HL-60 (cell line): ENCODE data around the gene KCNC1.

ENCODE experiments used
- POLR2AphosphoS5 ChIP-seq: IDR thresholded peaks from 2 replicates; pipeline ENCODE4 v1.6.1; 2012; ENCODE audit warnings: low read depth
- TF ChIP-seq, protein P1 (sequence below): IDR thresholded peaks from one replicate; pipeline ENCODE4 v1.5.1; 2011; ENCODE audit warnings: low read length, control low read depth, inconsistent platforms; ENCODE audit not compliant: insufficient read depth
- TF ChIP-seq, protein P2 (sequence below): IDR thresholded peaks from 2 replicates; pipeline ENCODE4 v1.6.1; 2012; ENCODE audit warnings: low read depth; ENCODE audit not compliant: insufficient replicate concordance

- TF ChIP-seq, protein P1, sequence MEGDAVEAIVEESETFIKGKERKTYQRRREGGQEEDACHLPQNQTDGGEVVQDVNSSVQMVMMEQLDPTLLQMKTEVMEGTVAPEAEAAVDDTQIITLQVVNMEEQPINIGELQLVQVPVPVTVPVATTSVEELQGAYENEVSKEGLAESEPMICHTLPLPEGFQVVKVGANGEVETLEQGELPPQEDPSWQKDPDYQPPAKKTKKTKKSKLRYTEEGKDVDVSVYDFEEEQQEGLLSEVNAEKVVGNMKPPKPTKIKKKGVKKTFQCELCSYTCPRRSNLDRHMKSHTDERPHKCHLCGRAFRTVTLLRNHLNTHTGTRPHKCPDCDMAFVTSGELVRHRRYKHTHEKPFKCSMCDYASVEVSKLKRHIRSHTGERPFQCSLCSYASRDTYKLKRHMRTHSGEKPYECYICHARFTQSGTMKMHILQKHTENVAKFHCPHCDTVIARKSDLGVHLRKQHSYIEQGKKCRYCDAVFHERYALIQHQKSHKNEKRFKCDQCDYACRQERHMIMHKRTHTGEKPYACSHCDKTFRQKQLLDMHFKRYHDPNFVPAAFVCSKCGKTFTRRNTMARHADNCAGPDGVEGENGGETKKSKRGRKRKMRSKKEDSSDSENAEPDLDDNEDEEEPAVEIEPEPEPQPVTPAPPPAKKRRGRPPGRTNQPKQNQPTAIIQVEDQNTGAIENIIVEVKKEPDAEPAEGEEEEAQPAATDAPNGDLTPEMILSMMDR, result no peak
- TF ChIP-seq, protein P2, sequence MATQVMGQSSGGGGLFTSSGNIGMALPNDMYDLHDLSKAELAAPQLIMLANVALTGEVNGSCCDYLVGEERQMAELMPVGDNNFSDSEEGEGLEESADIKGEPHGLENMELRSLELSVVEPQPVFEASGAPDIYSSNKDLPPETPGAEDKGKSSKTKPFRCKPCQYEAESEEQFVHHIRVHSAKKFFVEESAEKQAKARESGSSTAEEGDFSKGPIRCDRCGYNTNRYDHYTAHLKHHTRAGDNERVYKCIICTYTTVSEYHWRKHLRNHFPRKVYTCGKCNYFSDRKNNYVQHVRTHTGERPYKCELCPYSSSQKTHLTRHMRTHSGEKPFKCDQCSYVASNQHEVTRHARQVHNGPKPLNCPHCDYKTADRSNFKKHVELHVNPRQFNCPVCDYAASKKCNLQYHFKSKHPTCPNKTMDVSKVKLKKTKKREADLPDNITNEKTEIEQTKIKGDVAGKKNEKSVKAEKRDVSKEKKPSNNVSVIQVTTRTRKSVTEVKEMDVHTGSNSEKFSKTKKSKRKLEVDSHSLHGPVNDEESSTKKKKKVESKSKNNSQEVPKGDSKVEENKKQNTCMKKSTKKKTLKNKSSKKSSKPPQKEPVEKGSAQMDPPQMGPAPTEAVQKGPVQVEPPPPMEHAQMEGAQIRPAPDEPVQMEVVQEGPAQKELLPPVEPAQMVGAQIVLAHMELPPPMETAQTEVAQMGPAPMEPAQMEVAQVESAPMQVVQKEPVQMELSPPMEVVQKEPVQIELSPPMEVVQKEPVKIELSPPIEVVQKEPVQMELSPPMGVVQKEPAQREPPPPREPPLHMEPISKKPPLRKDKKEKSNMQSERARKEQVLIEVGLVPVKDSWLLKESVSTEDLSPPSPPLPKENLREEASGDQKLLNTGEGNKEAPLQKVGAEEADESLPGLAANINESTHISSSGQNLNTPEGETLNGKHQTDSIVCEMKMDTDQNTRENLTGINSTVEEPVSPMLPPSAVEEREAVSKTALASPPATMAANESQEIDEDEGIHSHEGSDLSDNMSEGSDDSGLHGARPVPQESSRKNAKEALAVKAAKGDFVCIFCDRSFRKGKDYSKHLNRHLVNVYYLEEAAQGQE, result no peak
- no peak for TF ChIP-seq POLR2AphosphoS5
Measured at GRCh38 chr11:17699147-17700114, 35.1 kb upstream of the KCNC1 start.
